Uterus (tissue), 4 donors: Measurements from ENCODE around the gene RIC1. TPM values are rescaled to one million over a fixed set of nuclear protein-coding genes. Genes with fewer than 3 reads are reported as not detected.

ENCODE experiments used
- DNase-seq, 2 donors: peaks; one replicate each; pipeline ENCODE4 v3.0.0-alpha.2; 2019 to 2020
- H3K27ac ChIP-seq, 2 donors: fragments of 200-600 bp; sonication (generic); 1 replicate in 1 of 2; 2 replicates in 1 of 2; pipeline ENCODE4 v1.5.1; 2016 to 2018
- H3K27me3 ChIP-seq, 2 donors: fragments of 200-600 bp; sonication (generic); one replicate each; pipeline ENCODE4 v1.5.1; 2018 to 2019; ENCODE audit warnings: control low read depth in 1 of 2
- H3K36me3 ChIP-seq, 2 donors: fragments of 200-600 bp; sonication (generic); one replicate each; pipeline ENCODE4 v1.5.1; 2019; ENCODE audit warnings: control low read depth in 1 of 2
- H3K4me1 ChIP-seq, 2 donors: fragments of 200-600 bp; sonication (generic); one replicate each; pipeline ENCODE4 v1.5.1; 2018 to 2019; ENCODE audit warnings: control low read depth in 1 of 2
- H3K4me3 ChIP-seq, 2 donors: fragments of 200-600 bp; sonication (generic); 1 replicate in 1 of 2; 2 replicates in 1 of 2; pipeline ENCODE4 v1.5.1; 2018 to 2019; ENCODE audit warnings: mild to moderate bottlenecking in 1 of 2
- H3K9me3 ChIP-seq, 2 donors: fragments of 200-600 bp; sonication (generic); one replicate each; pipeline ENCODE4 v1.5.1; 2019; ENCODE audit warnings: control low read depth in 1 of 2
- CTCF ChIP-seq, 4 experiments: fragments of 200-600 bp in 2 of 4; fragments of 450-650 bp in 2 of 4; sonication (generic) in 2 of 4; IDR thresholded peaks; one replicate each; pipeline ENCODE4 v1.5.1; 2016 to 2019; ENCODE audit warnings: antibody characterized with exemption in 4 of 4, mild to moderate bottlenecking in 2 of 4, moderate library complexity in 1 of 4
- POLR2A ChIP-seq, 2 donors: fragments of 450-650 bp; IDR thresholded peaks; one replicate each; pipeline ENCODE4 v1.6.1; 2016; ENCODE audit warnings: antibody characterized with exemption in 2 of 2, mild to moderate bottlenecking in 1 of 2, moderate library complexity in 1 of 2
- intact Hi-C: fragments of 100-400 bp; cut with DNase I; formaldehyde crosslinking; loops from one replicate; pipeline ENCODE4 v1.15.1; 2023; ENCODE audit warnings: low total_unique reads
- total RNA-seq, 4 donors: library from RNA; depleted of rRNA in 3 of 4; stranded (reverse); fragments of >200 nt in 3 of 4; gene quantifications; one replicate each; pipeline versions ENCODE4 v1.1.0 to v1.2.4, GENCODE V29; 2014 to 2023
- donor health status: DM: yes; HTN: yes; CAD: no.

Gene RIC1
- total RNA-seq, 4 donors from 2014 or later: 24.1 to 106 (median 52.5) TPM

DNA sequence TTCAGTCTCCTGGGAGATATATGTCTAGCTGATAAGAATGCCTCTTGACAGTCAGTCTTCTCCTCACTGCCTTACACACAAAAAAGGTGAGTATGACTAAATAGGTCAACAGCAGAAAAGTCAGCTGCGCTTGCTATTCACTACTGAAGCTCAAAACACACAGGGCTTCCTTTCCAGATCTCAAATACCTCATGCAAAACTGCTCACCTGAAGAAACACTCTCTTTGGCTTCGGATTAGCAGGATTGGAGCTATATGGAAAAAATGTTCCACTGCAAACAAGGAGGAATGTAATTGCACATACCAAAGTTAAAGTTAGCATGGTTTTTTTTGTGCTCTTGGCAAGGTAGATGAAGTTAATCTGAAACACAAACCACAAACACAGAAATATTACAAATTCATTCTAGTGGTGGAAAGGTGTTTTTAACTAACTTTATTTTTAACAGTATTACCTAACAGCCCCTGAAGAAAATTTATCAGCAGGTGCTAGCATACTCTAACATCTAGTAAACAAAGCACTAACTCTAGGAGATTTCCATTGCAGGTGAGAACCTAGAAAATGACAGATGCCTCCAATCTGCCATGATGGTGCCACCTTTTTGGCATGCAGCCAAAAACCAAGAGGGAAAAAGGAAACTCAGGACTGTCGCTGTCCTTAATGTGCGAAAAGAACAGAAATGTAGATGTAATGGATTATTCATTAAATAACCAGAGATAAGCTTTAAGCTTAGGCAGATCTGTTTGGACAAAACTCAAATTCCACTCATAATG, 172.2 kb downstream of the RIC1 start:
- TF ChIP-seq POLR2A (IDR thresholded peaks at IDR 0.05): no peak
- no peak for TF ChIP-seq CTCF (IDR thresholded peaks at IDR 0.05)
- intact Hi-C loops: no loop called here

GRCh38 chr9:5801739-5802113, 172.8 kb downstream of the RIC1 start:
- intact Hi-C loops: no loop called here

More for the DNA sequence above, 172.2 kb downstream of the RIC1 start:
- Histone ChIP-seq H3K27me3 (no peaks in the 10 kb centered on the region), H3K4me3 (no peak overlapping the region), H3K27ac (peak overlapping the region; percentile 22 to 27), H3K4me1 (peaks cover 0 to 5% of the 10 kb centered on the region in 2 donors), H3K9me3 (no peaks in the 10 kb centered on the region), H3K36me3 (no peaks in the 10 kb centered on the region)
- DNase-seq: no peak

DNA sequence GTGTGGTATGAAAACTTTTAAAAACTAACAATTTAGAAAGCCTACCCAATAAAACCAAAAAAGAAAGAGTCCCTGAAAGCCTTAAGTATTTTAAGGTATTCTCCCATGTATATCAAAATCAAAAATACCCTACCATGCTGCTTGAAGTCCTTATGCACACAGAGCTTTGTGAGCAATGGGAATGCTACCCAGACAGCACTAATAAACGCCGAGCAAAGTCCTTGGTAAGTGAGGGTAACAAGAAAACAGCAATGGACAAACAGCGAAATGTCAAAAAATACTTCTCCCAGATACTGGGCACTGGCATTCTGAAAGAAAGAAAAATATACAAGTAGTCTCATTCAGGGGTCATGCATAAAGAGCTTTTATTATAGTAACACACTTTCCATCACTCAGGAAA, 176.6 kb downstream of the RIC1 start:
- Histone ChIP-seq H3K9me3 (no peaks in the 10 kb centered on the region), H3K27me3 (no peaks in the 10 kb centered on the region), H3K36me3 (no peaks in the 10 kb centered on the region), H3K4me3 (no peak overlapping the region), H3K27ac (no peak overlapping the region), H3K4me1 (peaks cover 0 to 5% of the 10 kb centered on the region in 2 donors)
- intact Hi-C loops: no loop called here
- DNase-seq: no peak
- TF ChIP-seq POLR2A (IDR thresholded peaks at IDR 0.05) (no peak), CTCF (IDR thresholded peaks at IDR 0.05) (no peak)

More at GRCh38 chr9:5801739-5802113, 172.8 kb downstream of the RIC1 start:
- TF ChIP-seq CTCF (IDR thresholded peaks at IDR 0.05) (no peak), POLR2A (IDR thresholded peaks at IDR 0.05) (no peak)
- H3K9me3 ChIP-seq: no peaks in the 10 kb centered on the region
- H3K4me1 ChIP-seq: peaks cover 0 to 5% of the 10 kb centered on the region in 2 donors
- no peaks in the 10 kb centered on the region for H3K36me3 ChIP-seq
- no peak overlapping the region for H3K4me3 ChIP-seq
- no peak overlapping the region for H3K27ac ChIP-seq
- no peaks in the 10 kb centered on the region for H3K27me3 ChIP-seq
- DNase-seq: no peak

DNA sequence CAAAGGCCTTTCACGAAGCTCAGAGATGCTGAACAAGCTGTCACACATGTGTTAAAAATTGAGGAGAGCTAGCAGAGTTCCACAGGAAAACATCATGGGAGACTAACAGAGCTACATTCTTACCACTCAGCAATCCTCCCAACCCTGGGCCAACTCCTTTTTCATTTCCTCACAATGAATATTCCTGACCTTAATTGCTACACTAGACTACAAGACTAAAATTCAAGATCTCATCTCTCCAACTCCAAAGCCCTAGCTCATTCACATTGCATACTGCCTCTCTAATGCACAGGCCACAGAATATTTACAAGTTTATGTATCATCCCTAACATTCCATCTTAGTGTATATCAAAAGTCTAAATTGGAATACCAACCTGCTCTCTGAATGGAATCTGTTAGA, 182.8 kb downstream of the RIC1 start:
- TF ChIP-seq POLR2A (IDR thresholded peaks at IDR 0.05): no peak
- TF ChIP-seq CTCF (IDR thresholded peaks at IDR 0.05): no peak
- Histone ChIP-seq H3K4me1 (no peaks in the 10 kb centered on the region), H3K4me3 (no peak overlapping the region), H3K9me3 (no peaks in the 10 kb centered on the region), H3K27ac (no peak overlapping the region), H3K27me3 (no peaks in the 10 kb centered on the region), H3K36me3 (no peaks in the 10 kb centered on the region)
- intact Hi-C loops: no loop called here
- DNase-seq: no peak

DNA sequence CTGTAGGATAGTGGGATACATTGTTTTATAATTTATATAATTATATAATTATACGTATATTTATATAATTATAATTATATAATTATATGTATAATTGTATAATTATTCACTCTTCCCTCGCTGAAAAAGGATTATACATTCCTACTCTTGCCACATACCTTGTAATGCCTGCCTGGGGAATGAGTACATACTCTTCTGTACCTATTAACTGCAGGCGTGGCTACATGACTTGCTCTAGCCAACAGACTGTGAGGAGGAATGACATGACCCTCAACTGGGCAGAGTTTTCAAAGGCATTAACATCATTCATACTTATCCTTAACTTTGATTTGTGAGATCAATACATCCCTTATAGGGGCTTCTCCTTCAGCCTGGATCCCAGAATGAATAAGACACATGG, 184.9 kb downstream of the RIC1 start:
- no peak for TF ChIP-seq POLR2A (IDR thresholded peaks at IDR 0.05)
- TF ChIP-seq CTCF (IDR thresholded peaks at IDR 0.05): no peak
- Histone ChIP-seq H3K27ac (no peak overlapping the region), H3K4me1 (no peaks in the 10 kb centered on the region), H3K27me3 (no peaks in the 10 kb centered on the region), H3K9me3 (no peaks in the 10 kb centered on the region), H3K4me3 (no peak overlapping the region), H3K36me3 (no peaks in the 10 kb centered on the region)
- intact Hi-C loops: no loop called here
- no peak for DNase-seq
